Activated T-helper 9 cell treated with anti-CD3 and anti-CD28 coated beads, Interleukin-2, amount 50 U/mL, for 16 hours (primary cell): ENCODE data around the gene HLA-F.

ENCODE experiments used
- DNase-seq: peaks from one replicate; pipeline ENCODE4 v3.0.0-alpha.2; 2020; ENCODE audit warnings: low read depth

The HLA-F gene

GRCh38 chr6:29763491-29764289 is 40.5 kb downstream of the HLA-F start:
- DNase-seq = no peak

GRCh38 chr6:29764422-29765196 is 41.4 kb downstream of the HLA-F start:
- no peak for DNase-seq

GRCh38 chr6:29769336-29769735 is 46.1 kb downstream of the HLA-F start:
- DNase-seq = no peak

- DNase-seq = no peak
These were observed 47.1 kb downstream of the HLA-F start for GRCh38 chr6:29770306-29770705.

- no peak for DNase-seq
These were observed 53.5 kb downstream of the HLA-F start for GRCh38 chr6:29776684-29777083.
